ENCODE data around the gene SRCAP. TPM values are rescaled to one million over a fixed set of nuclear protein-coding genes. Genes with fewer than 3 reads are reported as not detected.

The SRCAP gene
- total RNA-seq, 4 donors from 2014 or later, result 10.7 to 39.6 (median 26.1) TPM

DNA sequence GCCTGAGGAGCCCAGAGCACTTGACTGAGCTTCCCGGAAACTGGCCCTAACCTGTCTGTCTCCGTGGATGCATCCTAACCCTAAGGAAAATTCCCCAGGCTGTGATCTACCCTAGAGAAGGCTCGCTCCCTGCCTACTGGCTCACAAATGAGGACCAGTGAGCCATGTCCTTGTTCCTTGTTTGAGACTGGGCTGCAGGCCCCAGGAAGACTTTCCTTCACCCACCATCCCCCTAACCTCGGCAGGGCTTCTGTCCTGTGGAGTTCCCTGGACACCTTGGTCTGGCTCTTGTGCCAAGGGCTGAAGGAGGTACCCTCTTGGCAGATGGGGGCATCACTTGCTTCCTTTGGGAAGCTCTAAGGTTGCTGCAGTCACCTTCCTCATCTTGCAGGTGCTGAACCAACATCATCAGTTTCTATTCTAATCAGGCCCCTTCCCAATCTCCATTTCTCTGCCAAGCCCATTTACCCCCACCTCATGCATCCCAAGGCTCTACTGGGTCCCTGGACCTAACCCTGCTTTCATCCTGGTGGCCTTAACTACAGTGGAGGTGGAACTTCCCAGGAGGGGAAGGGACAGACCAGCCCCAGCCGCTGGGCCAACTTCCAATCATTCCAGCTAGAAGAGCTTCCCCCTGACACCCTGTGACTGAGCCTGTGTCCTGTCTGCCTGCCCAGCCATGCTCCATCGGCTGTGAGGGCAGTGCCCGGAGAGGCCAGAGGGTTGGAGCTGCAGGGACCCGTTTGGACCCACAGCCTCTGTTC, 75.6 kb downstream of the SRCAP start:
- Histone ChIP-seq H3K36me3 (peaks cover 28 to 52% (median 32%) of the 10 kb centered on the region in 3 donors), H3K9me3 (no peaks in the 10 kb centered on the region), H3K27me3 (no peaks in the 10 kb centered on the region), H3K4me3 (peak overlapping the region; percentile 71 to 81 (median 76)), H3K27ac (peak overlapping the region; percentile 84 to 89 (median 84)), H3K4me1 (peaks cover 14 to 47% (median 23%) of the 10 kb centered on the region in 3 donors)
- TF ChIP-seq, protein P1, sequence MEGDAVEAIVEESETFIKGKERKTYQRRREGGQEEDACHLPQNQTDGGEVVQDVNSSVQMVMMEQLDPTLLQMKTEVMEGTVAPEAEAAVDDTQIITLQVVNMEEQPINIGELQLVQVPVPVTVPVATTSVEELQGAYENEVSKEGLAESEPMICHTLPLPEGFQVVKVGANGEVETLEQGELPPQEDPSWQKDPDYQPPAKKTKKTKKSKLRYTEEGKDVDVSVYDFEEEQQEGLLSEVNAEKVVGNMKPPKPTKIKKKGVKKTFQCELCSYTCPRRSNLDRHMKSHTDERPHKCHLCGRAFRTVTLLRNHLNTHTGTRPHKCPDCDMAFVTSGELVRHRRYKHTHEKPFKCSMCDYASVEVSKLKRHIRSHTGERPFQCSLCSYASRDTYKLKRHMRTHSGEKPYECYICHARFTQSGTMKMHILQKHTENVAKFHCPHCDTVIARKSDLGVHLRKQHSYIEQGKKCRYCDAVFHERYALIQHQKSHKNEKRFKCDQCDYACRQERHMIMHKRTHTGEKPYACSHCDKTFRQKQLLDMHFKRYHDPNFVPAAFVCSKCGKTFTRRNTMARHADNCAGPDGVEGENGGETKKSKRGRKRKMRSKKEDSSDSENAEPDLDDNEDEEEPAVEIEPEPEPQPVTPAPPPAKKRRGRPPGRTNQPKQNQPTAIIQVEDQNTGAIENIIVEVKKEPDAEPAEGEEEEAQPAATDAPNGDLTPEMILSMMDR (IDR thresholded peaks at IDR 0.05), result no peak
- TF ChIP-seq POLR2A (IDR thresholded peaks at IDR 0.05), result no peak
- 14 to 40% methylated on average over 1 to 2 of the region's 8 CpGs for WGBS, 2 donors
- intact Hi-C loops (cut with DNase I), result no loop called here
- no peak for DNase-seq

DNA sequence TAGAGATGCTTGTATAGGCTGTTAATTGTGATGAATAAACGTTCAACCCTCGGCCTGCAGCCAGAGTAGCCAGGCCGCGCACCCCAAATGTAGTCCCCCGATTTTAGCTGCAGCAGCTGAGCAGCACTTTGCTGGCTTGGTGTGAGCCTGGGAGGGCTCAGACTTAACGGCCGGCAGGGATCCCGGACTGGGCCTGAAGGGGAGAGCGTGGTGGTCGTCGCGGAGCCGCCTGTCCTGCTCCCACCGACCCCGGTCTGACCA, 76.1 kb downstream of the SRCAP start:
- intact Hi-C loops (cut with DNase I), result no loop called here
- no peak for DNase-seq
- TF ChIP-seq, protein P1 (IDR thresholded peaks at IDR 0.05), result no peak
- no peak for TF ChIP-seq POLR2A (IDR thresholded peaks at IDR 0.05)
- Histone ChIP-seq H3K27ac (peak overlapping the region; percentile 84 to 89 (median 84)), H3K9me3 (no peaks in the 10 kb centered on the region), H3K36me3 (peaks cover 23 to 47% (median 32%) of the 10 kb centered on the region in 3 donors), H3K4me1 (peaks cover 14 to 47% (median 23%) of the 10 kb centered on the region in 3 donors), H3K4me3 (peak overlapping the region; percentile 71 to 81 (median 76)), H3K27me3 (no peaks in the 10 kb centered on the region)
- WGBS, 2 donors, result no CpG with 5 or more reads among the region's 15 CpGs

DNA sequence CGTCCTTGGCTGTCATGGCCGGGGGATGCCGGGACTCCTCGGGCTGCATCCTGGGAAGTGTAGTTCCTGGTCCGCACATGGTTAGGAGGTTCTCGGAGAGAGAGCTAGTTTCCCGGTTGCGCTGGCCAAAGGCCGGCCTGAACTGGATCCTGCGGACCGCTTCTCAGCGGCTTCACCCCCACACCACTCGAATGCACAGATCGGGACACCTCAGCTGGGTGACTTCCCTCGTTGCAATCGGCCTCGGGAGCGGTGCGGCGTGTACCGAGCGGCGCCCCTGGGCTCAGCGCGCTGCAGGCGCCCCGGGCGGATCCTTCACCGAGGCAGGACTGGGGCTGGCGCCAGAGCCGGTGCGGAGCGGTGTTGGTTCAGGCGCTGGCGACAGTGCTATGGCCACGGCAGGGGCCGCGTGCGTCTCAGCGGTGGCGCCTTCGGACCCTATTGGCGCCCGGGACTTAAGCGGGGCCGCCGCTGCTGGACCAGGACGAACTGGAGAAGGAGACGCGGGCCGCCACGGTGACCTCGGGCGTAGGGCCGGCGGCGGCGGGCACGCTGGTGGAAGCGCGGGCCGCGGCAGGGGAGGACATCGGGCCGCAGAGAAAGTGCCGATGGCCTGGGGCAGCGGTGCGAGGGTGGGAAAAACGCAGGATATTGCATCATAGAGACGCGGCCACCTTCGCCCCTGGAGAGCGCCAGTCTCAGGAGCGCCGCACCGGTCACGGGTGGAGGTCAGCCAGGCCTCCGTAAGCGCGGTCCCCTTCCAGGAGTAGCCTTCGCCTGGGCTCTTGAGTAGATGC, 76.6 kb downstream of the SRCAP start:
- intact Hi-C loops (cut with DNase I), result no loop called here
- Histone ChIP-seq H3K27ac (peak overlapping the region; percentile 84 to 89 (median 84)), H3K4me1 (peaks cover 14 to 47% (median 23%) of the 10 kb centered on the region in 3 donors), H3K27me3 (no peaks in the 10 kb centered on the region), H3K9me3 (no peaks in the 10 kb centered on the region), H3K36me3 (peaks cover 18 to 42% (median 32%) of the 10 kb centered on the region in 3 donors), H3K4me3 (peak overlapping the region; percentile 71 to 81 (median 76))
- peak in 1 of 4 donors; percentile 39 for TF ChIP-seq POLR2A (IDR thresholded peaks at IDR 0.05)
- TF ChIP-seq, protein P1 (IDR thresholded peaks at IDR 0.05), result no peak
- DNase-seq, result no peak
- 1% methylated on average over 13 of the region's 81 CpGs; no CpG with 5 or more reads in 1 of the 2 donors for WGBS, 2 donors

DNA sequence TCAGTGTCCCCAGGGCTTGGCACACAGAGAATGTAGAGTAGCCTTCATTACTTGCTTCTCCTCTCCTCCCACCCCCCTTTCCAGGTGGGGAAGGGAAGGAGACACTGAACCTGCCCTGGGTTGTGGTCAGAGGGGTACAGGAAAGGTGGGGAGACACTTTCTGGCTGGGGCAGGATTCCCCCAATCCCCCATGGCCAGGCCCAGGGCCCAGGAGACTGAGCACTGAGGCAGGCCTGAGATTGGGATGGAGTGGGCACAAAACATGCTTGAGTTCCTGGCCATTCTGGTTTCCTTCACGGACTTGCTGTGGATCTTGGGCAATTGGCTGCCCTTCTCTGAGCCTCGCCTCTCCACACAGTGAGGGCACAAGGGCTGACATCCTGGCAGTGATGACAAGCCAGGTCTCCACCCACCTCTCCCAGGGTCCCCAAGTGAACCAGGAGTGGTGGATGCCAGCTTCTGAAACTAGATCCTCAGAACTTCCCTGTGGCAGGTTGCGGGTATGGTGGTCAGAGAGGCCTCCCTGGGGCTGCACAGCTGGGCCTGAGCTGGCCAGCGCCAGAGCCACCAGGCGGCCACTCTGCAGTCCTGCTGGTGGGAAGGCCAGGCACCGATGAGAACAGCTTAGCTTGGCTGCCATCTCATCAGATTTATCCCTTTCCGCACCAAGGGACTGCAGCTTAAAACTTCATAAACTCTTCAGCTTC, 78.8 kb downstream of the SRCAP start:
- Histone ChIP-seq H3K36me3 (peaks cover 14 to 42% (median 24%) of the 10 kb centered on the region in 3 donors), H3K4me1 (peaks cover 14 to 47% (median 23%) of the 10 kb centered on the region in 3 donors), H3K27me3 (no peaks in the 10 kb centered on the region), H3K27ac (peak overlapping the region in 1 of 4 donors; percentile 28), H3K9me3 (no peaks in the 10 kb centered on the region), H3K4me3 (no peak overlapping the region)
- intact Hi-C loops (cut with DNase I), result no loop called here
- no peak for DNase-seq
- WGBS, 2 donors, result 60 to 88% methylated on average over 1 to 4 of the region's 7 CpGs
- TF ChIP-seq POLR2A (IDR thresholded peaks at IDR 0.05), result no peak
- TF ChIP-seq, protein P1 (IDR thresholded peaks at IDR 0.05), result no peak
